RWPE2 (cell line): Measurements from ENCODE around the gene SERPINI1.

Experiments used
- ATAC-seq: fragments of 200-7000 bp; cut with Tn5 transposase; 3 replicates; pipeline ENCODE4 v1.9.1; 2021; ENCODE audit warnings: low read depth
- DNase-seq: peaks from one replicate; pipeline ENCODE4 v3.0.0-alpha.2; 2020; ENCODE audit warnings: low spot score
- H3K27ac ChIP-seq: fragments of 450-650 bp; 2 replicates; pipeline ENCODE4 v1.5.1; 2017; ENCODE audit warnings: mild to moderate bottlenecking; ENCODE audit not compliant: poor library complexity, severe bottlenecking
- H3K27me3 ChIP-seq: fragments of 250-450 bp; sonication (Bioruptor Pico); 2 replicates; pipeline ENCODE4 v1.5.1; 2021; ENCODE audit warnings: mild to moderate bottlenecking, moderate library complexity; ENCODE audit not compliant: insufficient read depth, poor library complexity, severe bottlenecking
- H3K36me3 ChIP-seq: fragments of 250-450 bp; sonication (Bioruptor Pico); 2 replicates; pipeline ENCODE4 v1.5.1; 2020; ENCODE audit warnings: low read depth, mild to moderate bottlenecking, moderate library complexity
- H3K4me1 ChIP-seq: fragments of 250-450 bp; sonication (Bioruptor Pico); 2 replicates; pipeline ENCODE4 v1.5.1; 2021; ENCODE audit warnings: mild to moderate bottlenecking, moderate library complexity; ENCODE audit not compliant: insufficient read depth, poor library complexity, severe bottlenecking
- H3K4me3 ChIP-seq: fragments of 250-450 bp; sonication (Bioruptor Pico); 2 replicates; pipeline ENCODE4 v1.5.1; 2021; ENCODE audit warnings: mild to moderate bottlenecking, moderate library complexity; ENCODE audit not compliant: severe bottlenecking
- H3K9me3 ChIP-seq: fragments of 250-450 bp; sonication (Bioruptor Pico); 2 replicates; pipeline ENCODE4 v1.5.1; 2021; ENCODE audit warnings: mild to moderate bottlenecking, moderate library complexity; ENCODE audit not compliant: severe bottlenecking
- TF ChIP-seq, protein P1 (sequence below): fragments of 450-650 bp; IDR thresholded peaks from one replicate; pipeline ENCODE4 v1.5.1; 2017; ENCODE audit warnings: mild to moderate bottlenecking, moderate library complexity; ENCODE audit not compliant: poor library complexity, severe bottlenecking

Gene SERPINI1

DNA sequence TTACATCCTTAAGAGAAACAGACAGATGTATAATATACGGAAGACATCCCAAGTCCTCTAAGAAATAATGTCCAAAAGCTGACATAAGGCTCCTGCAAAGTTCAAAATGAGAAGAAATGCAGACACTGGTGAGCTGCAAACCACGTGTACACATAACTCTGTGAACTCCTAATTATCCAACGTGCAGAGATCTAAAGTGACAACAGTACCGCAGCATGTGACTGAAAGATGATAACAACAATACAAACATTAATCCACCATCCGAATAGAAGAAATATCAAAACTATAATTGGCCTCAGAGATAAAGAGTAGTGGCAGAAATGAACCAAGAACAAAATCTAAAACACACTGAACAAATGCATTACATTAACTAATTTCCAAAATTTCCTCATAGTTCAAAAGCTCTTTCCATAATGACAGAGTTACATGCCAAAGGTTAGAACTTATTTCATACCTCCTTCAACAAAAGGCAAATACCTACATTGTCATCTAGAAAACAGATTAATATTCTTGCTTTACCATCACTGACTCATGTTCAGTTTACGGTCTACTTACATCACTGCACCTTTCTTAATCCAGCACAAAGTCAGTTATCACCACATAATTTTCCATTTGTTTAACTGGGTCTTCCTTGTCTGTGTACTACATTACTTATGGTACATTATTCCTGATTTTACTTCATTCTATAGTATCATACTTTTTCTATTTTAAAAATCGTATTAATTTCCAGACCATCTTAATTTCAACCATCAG is 3.0 kb upstream of the SERPINI1 start:
- peak overlapping the region; percentile 88 for H3K27ac ChIP-seq
- H3K4me3 ChIP-seq = peak overlapping the region; percentile 65
- ATAC-seq = no peak
- no peaks in the 10 kb centered on the region for H3K9me3 ChIP-seq
- TF ChIP-seq, protein P1, sequence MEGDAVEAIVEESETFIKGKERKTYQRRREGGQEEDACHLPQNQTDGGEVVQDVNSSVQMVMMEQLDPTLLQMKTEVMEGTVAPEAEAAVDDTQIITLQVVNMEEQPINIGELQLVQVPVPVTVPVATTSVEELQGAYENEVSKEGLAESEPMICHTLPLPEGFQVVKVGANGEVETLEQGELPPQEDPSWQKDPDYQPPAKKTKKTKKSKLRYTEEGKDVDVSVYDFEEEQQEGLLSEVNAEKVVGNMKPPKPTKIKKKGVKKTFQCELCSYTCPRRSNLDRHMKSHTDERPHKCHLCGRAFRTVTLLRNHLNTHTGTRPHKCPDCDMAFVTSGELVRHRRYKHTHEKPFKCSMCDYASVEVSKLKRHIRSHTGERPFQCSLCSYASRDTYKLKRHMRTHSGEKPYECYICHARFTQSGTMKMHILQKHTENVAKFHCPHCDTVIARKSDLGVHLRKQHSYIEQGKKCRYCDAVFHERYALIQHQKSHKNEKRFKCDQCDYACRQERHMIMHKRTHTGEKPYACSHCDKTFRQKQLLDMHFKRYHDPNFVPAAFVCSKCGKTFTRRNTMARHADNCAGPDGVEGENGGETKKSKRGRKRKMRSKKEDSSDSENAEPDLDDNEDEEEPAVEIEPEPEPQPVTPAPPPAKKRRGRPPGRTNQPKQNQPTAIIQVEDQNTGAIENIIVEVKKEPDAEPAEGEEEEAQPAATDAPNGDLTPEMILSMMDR = no peak
- DNase-seq = no peak
- H3K36me3 ChIP-seq = peaks cover 19% of the 10 kb centered on the region
- H3K27me3 ChIP-seq = no peaks in the 10 kb centered on the region
- peaks cover 39% of the 10 kb centered on the region for H3K4me1 ChIP-seq

DNA sequence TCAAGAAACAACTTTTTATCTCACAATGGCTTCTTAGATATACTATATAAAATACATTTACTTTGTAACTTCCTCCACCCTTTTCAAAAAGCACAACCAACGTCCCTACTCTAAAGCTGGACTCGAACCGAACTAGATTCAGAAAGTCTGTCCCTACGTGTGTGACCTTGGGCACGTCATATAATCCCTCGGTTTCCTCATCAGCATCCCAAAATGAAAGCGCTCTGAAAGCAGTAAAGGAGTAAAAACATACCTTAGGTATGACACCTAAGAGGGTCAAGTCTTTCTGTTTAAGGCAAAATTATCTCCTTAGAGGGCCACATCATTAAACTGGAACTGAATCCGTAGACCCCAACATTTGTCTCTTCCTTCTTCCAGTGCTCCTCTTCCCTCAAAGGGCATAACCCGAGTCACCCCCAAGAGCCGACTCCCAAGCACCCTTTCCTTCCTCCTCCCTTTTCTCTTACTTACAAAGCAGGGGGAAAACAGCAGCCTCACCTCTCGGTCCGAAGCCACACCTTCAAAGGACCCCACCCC is 1.5 kb upstream of the SERPINI1 start:
- Histone ChIP-seq H3K36me3 (peaks cover 16% of the 10 kb centered on the region), H3K27ac (peak overlapping the region; percentile 88), H3K4me3 (peak overlapping the region; percentile 65), H3K4me1 (peaks cover 27% of the 10 kb centered on the region), H3K9me3 (no peaks in the 10 kb centered on the region), H3K27me3 (no peaks in the 10 kb centered on the region)
- ATAC-seq (no peak; the same call in 1 of the 3 replicates), DNase-seq (no peak)
- TF ChIP-seq, protein P1 = no peak

DNA sequence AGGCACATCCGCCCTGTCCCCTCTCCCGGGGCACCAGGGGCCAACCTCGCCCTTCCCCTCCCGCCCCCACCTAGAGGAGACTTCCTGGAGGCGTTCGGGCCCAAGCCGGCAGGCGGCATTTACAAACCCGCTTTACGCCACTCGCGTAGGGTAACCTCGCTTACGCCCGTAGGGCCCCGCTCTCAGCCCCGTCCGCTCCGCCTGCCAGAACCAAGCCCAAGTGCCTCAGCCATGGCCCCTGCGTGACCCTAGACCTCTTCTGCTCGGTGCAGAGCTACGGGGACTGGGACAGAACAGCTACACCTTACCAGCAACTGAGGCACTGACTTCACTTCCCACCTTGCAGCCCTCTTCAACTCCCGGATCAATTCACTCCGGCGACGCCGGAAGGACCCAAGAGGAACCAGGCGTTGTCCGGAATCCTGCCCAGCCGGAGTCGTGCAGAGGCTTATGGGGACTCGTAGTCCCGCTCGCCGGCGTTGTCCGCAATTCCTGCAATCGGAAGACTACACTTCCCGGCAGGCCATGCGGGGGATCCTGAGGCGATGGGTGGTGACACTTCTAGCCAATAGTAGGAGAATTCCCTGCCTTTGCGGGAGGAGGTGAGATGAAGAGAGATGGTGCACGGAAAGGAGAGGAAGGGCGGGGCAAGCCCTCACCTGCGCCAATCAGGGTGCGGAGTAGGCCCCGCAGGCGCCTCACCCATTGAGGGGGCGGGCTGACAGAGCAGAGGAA is 856 bp upstream of the SERPINI1 start, which contains the start of gene PDCD10:
Gene PDCD10 (minus strand): TSS at position 395 of the 735 bp plus-strand sequence. CDS start 14,735 bp downstream, outside the sequence.
- peak within 1 kb of the TSS; percentile 65 for H3K4me3 ChIP-seq
- H3K27me3 ChIP-seq = no peaks in the 10 kb centered on the region
- TF ChIP-seq, protein P1 = no peak
- H3K36me3 ChIP-seq = peaks cover 16% of the 10 kb centered on the region
- H3K9me3 ChIP-seq = no peaks in the 10 kb centered on the region
- peaks cover 22% of the 10 kb centered on the region for H3K4me1 ChIP-seq
- ATAC-seq = peak; percentile 86
- H3K27ac ChIP-seq = peak within 1 kb of the TSS; percentile 88
- peak; percentile 99 for DNase-seq

DNA sequence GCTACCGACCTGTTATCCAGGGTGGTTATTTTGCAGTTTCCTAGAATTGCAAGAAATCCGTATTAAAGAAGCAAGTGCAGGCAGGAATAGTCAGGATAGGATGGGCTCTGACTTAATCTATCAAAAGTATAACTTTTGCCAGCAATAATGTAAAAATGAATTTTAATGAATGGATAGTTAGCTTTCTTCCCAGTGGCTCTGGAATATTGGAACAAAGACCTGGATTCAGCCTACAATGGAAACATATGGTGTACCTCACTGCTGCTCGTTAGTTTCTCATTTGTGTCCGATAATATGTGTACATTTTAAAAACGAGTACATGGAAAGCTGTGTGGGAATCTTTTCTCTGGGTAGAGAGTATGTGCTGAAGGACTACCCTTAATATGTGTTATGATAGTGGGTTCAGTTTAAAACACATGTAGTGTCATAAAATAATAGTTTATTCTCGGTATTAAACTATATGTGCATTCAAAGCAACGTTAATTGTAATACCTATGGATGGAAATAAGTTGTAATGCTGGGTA is 805 bp downstream of the SERPINI1 start:
- peaks cover 16% of the 10 kb centered on the region for H3K36me3 ChIP-seq
- H3K27ac ChIP-seq = peak overlapping the region; percentile 88
- DNase-seq (no peak), ATAC-seq (no peak)
- H3K27me3 ChIP-seq = no peaks in the 10 kb centered on the region
- no peaks in the 10 kb centered on the region for H3K9me3 ChIP-seq
- H3K4me3 ChIP-seq = peak overlapping the region; percentile 65
- TF ChIP-seq, protein P1 = no peak
- H3K4me1 ChIP-seq = peaks cover 20% of the 10 kb centered on the region
